ENCODE data around the gene SH2D3A.

The SH2D3A gene

DNA sequence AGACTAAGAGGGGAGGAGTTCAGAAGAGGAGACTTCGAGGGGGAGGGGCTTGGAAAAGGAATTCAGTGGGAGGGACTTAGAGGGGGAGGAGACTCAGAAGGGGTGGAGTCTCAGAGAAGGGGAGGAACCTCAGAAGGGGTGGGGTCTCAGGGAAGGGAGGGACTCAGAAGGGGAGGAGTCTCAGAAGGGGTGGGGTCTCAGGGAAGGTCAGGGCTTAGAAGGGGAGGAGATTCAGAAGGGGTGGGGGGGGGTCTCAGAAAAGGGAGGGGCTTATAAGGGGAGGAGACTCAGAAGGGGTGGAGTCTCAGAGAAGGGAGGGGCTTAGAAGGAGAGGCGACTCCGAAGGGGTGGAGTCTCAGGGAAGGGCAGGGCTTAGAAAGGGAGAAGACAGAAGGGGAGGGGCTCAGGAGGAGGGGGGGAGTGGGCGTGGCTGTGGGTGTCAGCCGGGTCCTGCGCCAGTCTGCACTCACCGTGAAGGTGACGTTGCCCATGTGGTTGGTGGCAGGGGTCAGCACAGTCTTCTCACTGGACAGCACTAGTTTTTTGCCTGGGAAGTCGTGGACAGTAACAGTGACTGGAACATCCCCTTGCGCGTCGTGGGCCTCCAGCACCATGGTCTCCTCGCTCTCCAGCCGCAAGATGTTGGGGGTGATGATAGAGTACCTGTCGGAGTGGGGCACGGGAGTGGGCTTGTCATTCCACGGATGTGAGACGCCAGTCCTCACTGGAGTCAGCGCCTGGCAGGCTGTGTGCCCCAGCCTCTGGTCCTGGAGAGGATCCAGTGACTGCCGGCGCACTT is 48.3 kb downstream of the SH2D3A start:
- Histone ChIP-seq H3K9me3 (no peaks in the 10 kb centered on the region), H3K4me1 (peaks cover 0 to 7% (median 2%) of the 10 kb centered on the region in 4 donors), H3K27ac (no peak overlapping the region), H3K36me3 (no peaks in the 10 kb centered on the region), H3K27me3 (peaks cover 0 to 19% of the 10 kb centered on the region in 2 donors), H3K4me3 (no peak overlapping the region)
- intact Hi-C loops (cut with DNase I; ENCODE audit: low total_unique reads) = no loop called here
- TF ChIP-seq, protein P1, sequence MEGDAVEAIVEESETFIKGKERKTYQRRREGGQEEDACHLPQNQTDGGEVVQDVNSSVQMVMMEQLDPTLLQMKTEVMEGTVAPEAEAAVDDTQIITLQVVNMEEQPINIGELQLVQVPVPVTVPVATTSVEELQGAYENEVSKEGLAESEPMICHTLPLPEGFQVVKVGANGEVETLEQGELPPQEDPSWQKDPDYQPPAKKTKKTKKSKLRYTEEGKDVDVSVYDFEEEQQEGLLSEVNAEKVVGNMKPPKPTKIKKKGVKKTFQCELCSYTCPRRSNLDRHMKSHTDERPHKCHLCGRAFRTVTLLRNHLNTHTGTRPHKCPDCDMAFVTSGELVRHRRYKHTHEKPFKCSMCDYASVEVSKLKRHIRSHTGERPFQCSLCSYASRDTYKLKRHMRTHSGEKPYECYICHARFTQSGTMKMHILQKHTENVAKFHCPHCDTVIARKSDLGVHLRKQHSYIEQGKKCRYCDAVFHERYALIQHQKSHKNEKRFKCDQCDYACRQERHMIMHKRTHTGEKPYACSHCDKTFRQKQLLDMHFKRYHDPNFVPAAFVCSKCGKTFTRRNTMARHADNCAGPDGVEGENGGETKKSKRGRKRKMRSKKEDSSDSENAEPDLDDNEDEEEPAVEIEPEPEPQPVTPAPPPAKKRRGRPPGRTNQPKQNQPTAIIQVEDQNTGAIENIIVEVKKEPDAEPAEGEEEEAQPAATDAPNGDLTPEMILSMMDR (IDR thresholded peaks at IDR 0.05) = no peak
- no peak for DNase-seq

DNA sequence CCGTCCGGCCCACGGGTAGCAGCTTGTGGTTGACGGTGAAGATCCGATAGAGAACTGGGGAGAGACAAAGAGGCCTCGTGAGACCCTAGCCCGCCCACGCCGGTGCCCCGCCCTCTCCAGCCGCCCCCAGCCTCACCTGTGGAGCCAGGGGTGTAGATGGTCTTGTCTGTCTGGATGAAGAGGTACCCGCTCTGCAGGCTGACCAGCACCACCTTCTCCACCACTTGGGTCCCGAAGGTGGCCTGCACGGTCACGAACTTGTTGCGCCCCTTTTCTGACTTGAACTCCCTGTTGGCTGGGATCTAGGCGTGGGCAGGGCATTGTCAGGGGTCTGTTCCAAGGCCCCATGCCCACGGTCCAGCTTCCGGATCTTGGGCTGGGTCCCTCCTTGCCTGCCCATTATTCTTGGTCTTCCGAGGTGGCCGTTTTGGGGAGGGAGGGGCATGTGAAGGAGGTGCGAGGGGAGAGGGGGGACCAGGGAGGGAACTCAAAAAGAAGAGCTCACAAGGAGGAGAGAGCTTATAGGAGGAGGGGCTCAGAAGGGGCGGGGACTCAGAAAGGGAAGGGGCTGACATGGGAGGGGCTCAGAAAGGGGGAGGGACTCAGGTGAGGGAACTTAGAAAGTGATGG is 49.0 kb downstream of the SH2D3A start:
- Histone ChIP-seq H3K27ac (no peak overlapping the region), H3K9me3 (no peaks in the 10 kb centered on the region), H3K36me3 (no peaks in the 10 kb centered on the region), H3K4me1 (peaks cover 0 to 6% (median under 1%) of the 10 kb centered on the region in 4 donors), H3K4me3 (no peak overlapping the region), H3K27me3 (peaks cover 0 to 19% of the 10 kb centered on the region in 2 donors)
- TF ChIP-seq, protein P1 (IDR thresholded peaks at IDR 0.05) = no peak
- intact Hi-C loops (cut with DNase I; ENCODE audit: low total_unique reads) = no loop called here
- no peak for DNase-seq

DNA sequence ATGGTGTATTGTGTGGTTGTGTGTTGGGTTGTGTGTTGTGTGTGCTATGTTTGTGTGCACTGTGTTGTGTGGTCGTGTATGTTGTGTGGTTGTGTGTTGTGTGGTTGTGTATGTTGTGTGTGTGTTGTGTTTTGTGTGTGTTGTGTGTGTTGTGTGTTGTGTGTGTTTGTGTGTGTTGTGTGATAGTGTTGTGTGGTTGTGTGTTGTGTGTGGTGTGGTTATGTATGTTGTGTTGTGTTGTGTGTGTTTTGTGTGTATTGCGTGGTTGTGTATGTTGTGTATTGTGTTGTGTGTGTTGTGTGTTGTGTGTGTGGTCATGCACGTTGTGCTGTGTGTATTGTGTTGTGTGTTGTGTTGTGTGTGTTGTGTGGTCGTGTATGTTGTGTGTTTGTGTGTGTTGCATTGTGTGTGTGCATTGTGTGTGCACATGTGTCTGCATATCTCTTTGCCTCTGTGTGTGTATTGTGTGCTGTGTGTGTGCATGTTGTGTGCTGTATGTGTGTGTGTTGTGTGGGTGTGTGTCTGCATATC is 49.7 kb downstream of the SH2D3A start:
- Histone ChIP-seq H3K4me1 (no peaks in the 10 kb centered on the region), H3K27ac (no peak overlapping the region), H3K9me3 (no peaks in the 10 kb centered on the region), H3K4me3 (no peak overlapping the region), H3K27me3 (peaks cover 0 to 22% of the 10 kb centered on the region in 2 donors), H3K36me3 (no peaks in the 10 kb centered on the region)
- intact Hi-C loops (cut with DNase I; ENCODE audit: low total_unique reads) = no loop called here
- TF ChIP-seq, protein P1 (IDR thresholded peaks at IDR 0.05) = no peak
- DNase-seq = no peak

DNA sequence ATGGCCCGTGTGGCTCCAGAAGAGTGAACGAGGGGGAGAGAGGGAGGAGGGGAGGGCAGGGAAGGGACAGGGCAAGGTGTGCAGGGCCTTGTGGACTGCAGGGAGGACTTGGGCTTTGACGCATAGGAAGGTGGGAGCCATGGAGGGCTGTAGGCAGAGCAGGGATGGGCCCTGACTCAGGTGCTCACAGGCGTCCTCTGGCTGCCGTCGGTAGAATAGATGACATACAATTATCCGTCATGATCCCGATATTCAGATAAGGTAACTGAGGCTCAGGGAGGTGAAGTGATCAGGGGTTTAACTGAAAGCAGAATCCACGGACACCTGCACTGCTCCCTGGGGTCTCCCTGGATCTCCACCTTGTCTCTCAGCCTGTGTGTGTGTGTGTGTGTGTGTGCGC is 50.2 kb downstream of the SH2D3A start:
- intact Hi-C loops (cut with DNase I; ENCODE audit: low total_unique reads) = no loop called here
- Histone ChIP-seq H3K4me3 (no peak overlapping the region), H3K27ac (no peak overlapping the region), H3K4me1 (no peaks in the 10 kb centered on the region), H3K36me3 (no peaks in the 10 kb centered on the region), H3K9me3 (no peaks in the 10 kb centered on the region), H3K27me3 (peaks cover 0 to 23% of the 10 kb centered on the region in 2 donors)
- TF ChIP-seq, protein P1 (IDR thresholded peaks at IDR 0.05) = no peak
- no peak for DNase-seq

DNA sequence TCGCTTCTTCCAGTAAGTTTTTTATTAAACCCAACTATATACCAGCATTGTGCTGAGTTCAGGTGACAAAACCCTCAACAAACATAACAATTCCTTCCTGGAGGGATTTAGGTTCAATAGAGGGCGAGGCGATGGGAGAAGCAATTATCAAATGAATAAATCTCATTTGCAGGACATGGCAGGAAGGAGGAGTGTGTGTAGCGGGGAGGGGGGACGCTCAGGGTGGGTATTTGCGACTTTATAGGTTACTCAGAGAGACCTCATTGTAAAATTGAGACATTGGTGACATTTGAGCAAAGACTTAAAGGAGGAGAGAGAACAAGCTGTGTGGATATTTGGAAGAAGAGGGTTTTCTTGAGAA is 50.6 kb downstream of the SH2D3A start:
- peaks cover 0 to 27% of the 10 kb centered on the region in 2 donors for H3K27me3 ChIP-seq
- intact Hi-C loops (cut with DNase I; ENCODE audit: low total_unique reads) = no loop called here
- H3K27ac ChIP-seq = no peak overlapping the region
- no peak overlapping the region for H3K4me3 ChIP-seq
- no peaks in the 10 kb centered on the region for H3K9me3 ChIP-seq
- DNase-seq = no peak
- peaks cover 0 to 4% (median 0%) of the 10 kb centered on the region in 3 donors for H3K36me3 ChIP-seq
- TF ChIP-seq, protein P1 (IDR thresholded peaks at IDR 0.05) = no peak
- H3K4me1 ChIP-seq = no peaks in the 10 kb centered on the region
